Neuronal stem cell (in vitro differentiated cells): ENCODE measurements around the gene PDE4C.
"Not testable (repeated sequence)": the region's sequence is repeated elsewhere in the genome, so short reads cannot be mapped to it uniquely, and the experiment has no call there.

Experiments
- DNase-seq: peaks from one replicate; pipeline ENCODE4 v3.0.0-alpha.2; 2013; ENCODE audit warnings: low spot score
- H2AFZ ChIP-seq: one replicate; pipeline ENCODE4 v1.6.1; 2013; ENCODE audit warnings: mild to moderate bottlenecking, low read length, inconsistent platforms
- H2AK5ac ChIP-seq: 2 replicates; pipeline ENCODE4 v1.6.1; 2013; ENCODE audit warnings: low read depth, mild to moderate bottlenecking, inconsistent platforms, low read length, moderate library complexity, mixed read lengths
- H2BK120ac ChIP-seq: 2 replicates; pipeline ENCODE4 v1.6.1; 2013; ENCODE audit warnings: low read depth, mild to moderate bottlenecking, inconsistent platforms, low read length, moderate library complexity, mixed read lengths
- H2BK12ac ChIP-seq: one replicate; pipeline ENCODE4 v1.6.1; 2013; ENCODE audit warnings: low read length, inconsistent platforms
- H2BK15ac ChIP-seq: 2 replicates; pipeline ENCODE4 v1.6.1; 2013; ENCODE audit warnings: mild to moderate bottlenecking, low read length, inconsistent platforms, mixed read lengths
- H2BK5ac ChIP-seq: one replicate; pipeline ENCODE4 v1.6.1; 2013; ENCODE audit warnings: inconsistent platforms, mild to moderate bottlenecking, low read length, moderate library complexity
- H3K14ac ChIP-seq: one replicate; pipeline ENCODE4 v1.6.1; 2013; ENCODE audit warnings: low read length, inconsistent platforms
- H3K18ac ChIP-seq: 2 replicates; pipeline ENCODE4 v1.6.1; 2013; ENCODE audit warnings: low read length, inconsistent platforms
- H3K23ac ChIP-seq: 2 replicates; pipeline ENCODE4 v1.6.1; 2013; ENCODE audit warnings: low read depth, mild to moderate bottlenecking, mixed read lengths, low read length, inconsistent platforms; ENCODE audit not compliant: poor library complexity
- H3K27ac ChIP-seq: replicated peaks from 3 replicates; pipeline ENCODE4 v1.5.1; 2013; ENCODE audit warnings: low read length, inconsistent platforms
- H3K27me3 ChIP-seq, 3 experiments: 2 replicates each; pipeline ENCODE4 v1.6.1; 2013; ENCODE audit warnings: low read length in 3 of 3, mild to moderate bottlenecking in 2 of 3, inconsistent platforms in 1 of 3, low read depth in 1 of 3, mixed read lengths in 1 of 3, moderate library complexity in 1 of 3; ENCODE audit not compliant: control insufficient read depth in 3 of 3, insufficient read depth in 3 of 3
- H3K36me3 ChIP-seq, 2 donors: replicated peaks in 1 of 2; 2 replicates each; pipeline ENCODE4 v1.6.1; 2013; ENCODE audit warnings: low read length in 2 of 2; ENCODE audit not compliant: control insufficient read depth in 2 of 2, insufficient read depth in 2 of 2
- H3K4ac ChIP-seq: 2 replicates; pipeline ENCODE4 v1.6.1; 2013; ENCODE audit warnings: inconsistent platforms, mild to moderate bottlenecking, low read length, moderate library complexity
- H3K4me1 ChIP-seq, 2 donors: 1 replicate in 1 of 2; 2 replicates in 1 of 2; pipeline ENCODE4 v1.6.1; 2013; ENCODE audit warnings: low read length in 2 of 2, low read depth in 1 of 2; ENCODE audit not compliant: control insufficient read depth in 2 of 2, insufficient read depth in 1 of 2
- H3K4me2 ChIP-seq: one replicate; pipeline ENCODE4 v1.6.1; 2013; ENCODE audit warnings: mild to moderate bottlenecking, low read length, inconsistent platforms; ENCODE audit not compliant: insufficient read depth, poor library complexity, severe bottlenecking
- H3K4me3 ChIP-seq, 2 donors: 2 replicates each; pipeline ENCODE4 v1.5.1; 2013; ENCODE audit warnings: low read length in 2 of 2, mild to moderate bottlenecking in 2 of 2, inconsistent platforms in 1 of 2, moderate library complexity in 1 of 2
- H3K79me1 ChIP-seq: one replicate; pipeline ENCODE4 v1.6.1; 2013; ENCODE audit warnings: low read depth, mild to moderate bottlenecking, inconsistent platforms, low read length, moderate library complexity
- H3K9ac ChIP-seq: one replicate; pipeline ENCODE4 v1.6.1; 2013; ENCODE audit warnings: mild to moderate bottlenecking, low read depth, low read length, inconsistent platforms; ENCODE audit not compliant: poor library complexity
- H3K9me3 ChIP-seq, 2 donors: replicated peaks in 1 of 2; 2 replicates each; pipeline versions ENCODE3 to v1.6.1; 2013; ENCODE audit warnings: low read length in 2 of 2, mild to moderate bottlenecking in 2 of 2, inconsistent platforms in 1 of 2, low read depth in 1 of 2, mixed read lengths in 1 of 2, moderate library complexity in 1 of 2; ENCODE audit not compliant: control insufficient read depth in 2 of 2, insufficient read depth in 1 of 2
- H4K8ac ChIP-seq: one replicate; pipeline ENCODE4 v1.6.1; 2013; ENCODE audit warnings: low read depth, mild to moderate bottlenecking, inconsistent platforms, low read length, moderate library complexity
- H4K91ac ChIP-seq: one replicate; pipeline ENCODE4 v1.6.1; 2013; ENCODE audit warnings: low read length, low read depth, mild to moderate bottlenecking, inconsistent platforms; ENCODE audit not compliant: poor library complexity
- WGBS, 2 donors: extraction: QIAGEN DNeasy Blood & Tissue Kit; methylation state at CpG; one replicate each; pipeline ENCODE4 v1.1.7; 2013; ENCODE audit warnings: missing lambda C conversion rate in 2 of 2, mixed read lengths in 1 of 2; ENCODE audit not compliant: insufficient read length in 2 of 2, insufficient replicate concordance in 1 of 2; ENCODE audit errors: extremely low coverage in 2 of 2; 5-methylcytosine and 5-hydroxymethylcytosine counted together

PDE4C gene

GRCh38 chr19:18214779-18215433, 11.3 kb downstream of the PDE4C start:
- Histone ChIP-seq H3K4me1 (no peaks in the 10 kb centered on the region), H2BK5ac (no peak overlapping the region), H3K27me3 (peaks cover 0 to 23% (median 8%) of the 10 kb centered on the region in 3 experiments), H3K79me1 (no peaks in the 10 kb centered on the region), H2BK12ac (no peak overlapping the region), H2BK120ac (no peak overlapping the region), H3K36me3 (no peaks in the 10 kb centered on the region), H3K4ac (no peak overlapping the region), H3K4me3 (no peak overlapping the region), H2AK5ac (no peak overlapping the region), H3K23ac (no peak overlapping the region), H3K9ac (no peak overlapping the region), H4K91ac (no peak overlapping the region), H3K4me2 (no peak overlapping the region), H3K18ac (no peak overlapping the region), H2AFZ (no peak overlapping the region), H3K27ac (no peak overlapping the region), H3K14ac (no peak overlapping the region), H2BK15ac (no peak overlapping the region), H3K9me3 (peaks cover 0 to 2% of the 10 kb centered on the region in 2 donors), H4K8ac (no peak overlapping the region)
- DNase-seq = no peak
- no CpG with 5 or more reads among the region's 7 CpGs for WGBS, 2 donors

- Histone ChIP-seq H3K4me3 (no peak overlapping the region), H3K4ac (no peak overlapping the region), H2BK12ac (no peak overlapping the region), H2AK5ac (no peak overlapping the region), H3K4me2 (no peak overlapping the region), H2BK120ac (no peak overlapping the region), H3K27ac (no peak overlapping the region), H3K9me3 (peaks cover 0 to 2% of the 10 kb centered on the region in 2 donors), H3K79me1 (no peaks in the 10 kb centered on the region), H4K91ac (no peak overlapping the region), H3K23ac (no peak overlapping the region), H3K4me1 (no peaks in the 10 kb centered on the region), H3K14ac (peak overlapping the region; percentile 11), H3K9ac (no peak overlapping the region), H4K8ac (no peak overlapping the region), H2AFZ (no peak overlapping the region), H2BK5ac (no peak overlapping the region), H3K18ac (no peak overlapping the region), H3K36me3 (no peaks in the 10 kb centered on the region), H2BK15ac (no peak overlapping the region), H3K27me3 (peaks cover 0 to 4% (median 0%) of the 10 kb centered on the region in 3 experiments)
- WGBS, 2 donors = no CpG with 5 or more reads among the region's 14 CpGs
- no peak for DNase-seq
These were observed 14.6 kb downstream of the PDE4C start for GRCh38 chr19:18211683-18212082.

- H3K4ac ChIP-seq, H4K91ac ChIP-seq, H3K27me3 ChIP-seq, H4K8ac ChIP-seq, H3K79me1 ChIP-seq, H3K23ac ChIP-seq, H2AK5ac ChIP-seq, H3K9ac ChIP-seq, H3K14ac ChIP-seq, H3K9me3 ChIP-seq, H2BK15ac ChIP-seq, H3K4me2 ChIP-seq, H3K36me3 ChIP-seq, H3K4me1 ChIP-seq, H2AFZ ChIP-seq, H2BK5ac ChIP-seq, H2BK120ac ChIP-seq, H3K4me3 ChIP-seq, H3K18ac ChIP-seq, H3K27ac ChIP-seq, H2BK12ac ChIP-seq, DNase-seq: not testable (repeated sequence)
- WGBS, 2 donors = no CpG with 5 or more reads among the region's 5 CpGs
These were observed 16.3 kb downstream of the PDE4C start for GRCh38 chr19:18209912-18210311.

GRCh38 chr19:18208098-18208951, 17.9 kb downstream of the PDE4C start:
- no peak overlapping the region for H3K4me3 ChIP-seq
- H4K8ac ChIP-seq = no peak overlapping the region
- peaks cover under 1% of the 10 kb centered on the region for H3K79me1 ChIP-seq
- peaks cover 11% of the 10 kb centered on the region in 2 donors for H3K4me1 ChIP-seq
- H3K18ac ChIP-seq = no peak overlapping the region
- H2AK5ac ChIP-seq = no peak overlapping the region
- peak overlapping the region; percentile 23 for H3K23ac ChIP-seq
- no peak for DNase-seq
- no peak overlapping the region for H3K14ac ChIP-seq
- H3K9ac ChIP-seq = no peak overlapping the region
- H4K91ac ChIP-seq = no peak overlapping the region
- H3K9me3 ChIP-seq = peaks cover 0 to under 1% of the 10 kb centered on the region in 2 donors
- H3K4me2 ChIP-seq = no peak overlapping the region
- no peaks in the 10 kb centered on the region for H3K36me3 ChIP-seq
- no peak overlapping the region for H2BK5ac ChIP-seq
- H3K27ac ChIP-seq = no peak overlapping the region
- no peak overlapping the region for H3K4ac ChIP-seq
- no peak overlapping the region for H2BK120ac ChIP-seq
- no CpG with 5 or more reads among the region's 32 CpGs for WGBS, 2 donors
- no peak overlapping the region for H2BK12ac ChIP-seq
- H3K27me3 ChIP-seq = peaks cover 1 to 4% (median 4%) of the 10 kb centered on the region in 3 experiments
- H2BK15ac ChIP-seq = no peak overlapping the region
- H2AFZ ChIP-seq = no peak overlapping the region
